PC-9 (cell line): ENCODE results near the gene SLC30A5. TPM values are rescaled to one million over a fixed set of nuclear protein-coding genes. Genes with fewer than 3 reads are reported as not detected.

Experiments
- BruUV-seq: library from RNA; stranded (reverse); fragments of 400-500 nt; replicated peaks from 2 replicates; lab custom pipeline; 2021; lab: Mats Ljungman, UMichigan
- CTCF ChIA-PET: fragments of 300-600 bp; sonication (Branson Sonifier 250); formaldehyde crosslinking; loops from one replicate; lab custom pipeline; 2022; ENCODE audit warnings: antibody characterized with exemption; lab: Charles Lee
- POLR2A ChIA-PET: fragments of 300-600 bp; sonication (Branson Sonifier 250); formaldehyde crosslinking; loops from one replicate; lab custom pipeline; 2022; ENCODE audit warnings: antibody characterized with exemption; ENCODE audit not compliant: unreplicated experiment; lab: Charles Lee
- DNase-seq, 2 experiments: peaks; one replicate each; pipeline versions ENCODE4 v3.0.0 to v3.0.0-alpha.2; 2015 to 2022; ENCODE audit warnings: mixed read lengths in 1 of 2
- H2AFZ ChIP-seq: fragments of 200-600 bp; sonication (generic); 2 replicates; pipeline ENCODE4 v1.8.1; 2017; ENCODE audit warnings: antibody characterized with exemption
- H3F3A ChIP-seq: fragments of 200-600 bp; sonication (generic); 2 replicates; pipeline ENCODE4 v1.8.1; 2017; ENCODE audit warnings: antibody characterized with exemption, mild to moderate bottlenecking, low read depth; ENCODE audit not compliant: insufficient read depth
- H3K27ac ChIP-seq: fragments of 200-600 bp; sonication (generic); 2 replicates; pipeline ENCODE4 v1.6.1; 2016; ENCODE audit warnings: mixed run types
- H3K27me3 ChIP-seq: fragments of 200-600 bp; sonication (generic); 2 replicates; pipeline ENCODE4 v1.6.1; 2016; ENCODE audit warnings: low read depth, mixed run types; ENCODE audit not compliant: insufficient read depth
- H3K36me3 ChIP-seq: fragments of 200-600 bp; sonication (generic); 2 replicates; pipeline ENCODE4 v1.6.1; 2016; ENCODE audit warnings: low read depth, mixed run types
- H3K4me1 ChIP-seq: fragments of 200-600 bp; sonication (generic); replicated peaks from 2 replicates; pipeline ENCODE4 v1.6.1; 2016; ENCODE audit warnings: mixed run types; ENCODE audit not compliant: insufficient read depth
- H3K4me2 ChIP-seq: fragments of 200-600 bp; sonication (generic); 2 replicates; pipeline ENCODE4 v1.6.1; 2017; ENCODE audit warnings: mixed run types
- H3K4me3 ChIP-seq: fragments of 200-600 bp; sonication (generic); 2 replicates; pipeline ENCODE4 v1.6.1; 2016; ENCODE audit warnings: mixed run types
- H3K79me2 ChIP-seq: fragments of 200-600 bp; sonication (generic); 2 replicates; pipeline ENCODE4 v1.6.1; 2017; ENCODE audit warnings: low read depth, mixed run types
- H3K9me2 ChIP-seq: fragments of 200-600 bp; sonication (generic); 2 replicates; pipeline ENCODE4 v1.8.1; 2017; ENCODE audit warnings: mild to moderate bottlenecking; ENCODE audit not compliant: insufficient read depth
- H3K9me3 ChIP-seq: fragments of 200-600 bp; sonication (generic); 2 replicates; pipeline ENCODE4 v1.8.1; 2016; ENCODE audit warnings: low read depth; ENCODE audit not compliant: insufficient read depth
- H4K20me1 ChIP-seq: fragments of 200-600 bp; sonication (generic); 2 replicates; pipeline ENCODE4 v1.8.1; 2017; ENCODE audit not compliant: insufficient read depth
- EZH2 ChIP-seq: fragments of 200-600 bp; sonication (generic); IDR thresholded peaks from 2 replicates; pipeline ENCODE4 v1.8.0; 2017; ENCODE audit warnings: antibody characterized with exemption, low read depth
- intact Hi-C: fragments of 100-400 bp; cut with micrococcal nuclease; formaldehyde crosslinking; loops from one replicate; pipeline ENCODE4 v1.10.0; 2022; ENCODE audit not compliant: unreplicated experiment
- total RNA-seq: library from RNA; stranded (reverse); gene quantifications from 2 replicates; pipeline ENCODE4 v1.2.3, GENCODE V29; 2021
- TF ChIP-seq, protein P1 (sequence below): fragments of 200-600 bp; sonication (generic); conservative IDR thresholded peaks from 2 replicates; pipeline ENCODE4 v1.6.1; 2017; ENCODE audit warnings: mixed run types, antibody characterized with exemption, mild to moderate bottlenecking, moderate library complexity

The SLC30A5 gene
- total RNA-seq, 1 experiment from 2014 or later = 36.0 TPM

DNA sequence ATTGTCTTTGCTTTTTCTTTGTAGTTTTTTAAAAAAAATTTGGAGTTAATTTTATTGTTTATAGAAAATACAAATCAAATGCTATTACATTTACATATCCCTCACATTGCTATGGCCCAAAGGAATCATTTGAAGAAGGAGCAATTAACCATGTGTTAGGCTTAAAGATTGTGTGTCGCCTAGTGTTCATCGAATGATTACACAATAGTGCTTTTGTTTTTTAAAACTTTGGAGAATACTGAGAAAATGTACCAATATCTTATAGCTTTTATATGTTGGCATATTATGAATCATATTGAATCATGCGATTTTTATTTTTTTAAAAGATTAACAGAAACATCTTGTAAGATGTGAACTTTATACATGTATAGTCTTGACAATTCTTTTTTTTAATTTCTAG is 21.7 kb downstream of the SLC30A5 start:
- Histone ChIP-seq H3K36me3 (peaks cover 17% of the 10 kb centered on the region; the same call in 1 of the 2 replicates), H3K27ac (no peak overlapping the region), H4K20me1 (no peaks in the 10 kb centered on the region), H3K27me3 (no peaks in the 10 kb centered on the region), H3K4me3 (no peak overlapping the region), H3K9me2 (no peaks in the 10 kb centered on the region), H2AFZ (no peak overlapping the region), H3F3A (no peaks in the 10 kb centered on the region; the same call in 1 of the 2 replicates), H3K4me2 (no peak overlapping the region), H3K4me1 (no peaks in the 10 kb centered on the region), H3K79me2 (no peaks in the 10 kb centered on the region), H3K9me3 (no peaks in the 10 kb centered on the region)
- intact Hi-C loops = no loop called here
- BruUV-seq = no TSS peak
- POLR2A ChIA-PET = no interaction called here
- CTCF ChIA-PET = no interaction called here
- no peak for DNase-seq
- TF ChIP-seq EZH2 = no peak
- TF ChIP-seq, protein P1, sequence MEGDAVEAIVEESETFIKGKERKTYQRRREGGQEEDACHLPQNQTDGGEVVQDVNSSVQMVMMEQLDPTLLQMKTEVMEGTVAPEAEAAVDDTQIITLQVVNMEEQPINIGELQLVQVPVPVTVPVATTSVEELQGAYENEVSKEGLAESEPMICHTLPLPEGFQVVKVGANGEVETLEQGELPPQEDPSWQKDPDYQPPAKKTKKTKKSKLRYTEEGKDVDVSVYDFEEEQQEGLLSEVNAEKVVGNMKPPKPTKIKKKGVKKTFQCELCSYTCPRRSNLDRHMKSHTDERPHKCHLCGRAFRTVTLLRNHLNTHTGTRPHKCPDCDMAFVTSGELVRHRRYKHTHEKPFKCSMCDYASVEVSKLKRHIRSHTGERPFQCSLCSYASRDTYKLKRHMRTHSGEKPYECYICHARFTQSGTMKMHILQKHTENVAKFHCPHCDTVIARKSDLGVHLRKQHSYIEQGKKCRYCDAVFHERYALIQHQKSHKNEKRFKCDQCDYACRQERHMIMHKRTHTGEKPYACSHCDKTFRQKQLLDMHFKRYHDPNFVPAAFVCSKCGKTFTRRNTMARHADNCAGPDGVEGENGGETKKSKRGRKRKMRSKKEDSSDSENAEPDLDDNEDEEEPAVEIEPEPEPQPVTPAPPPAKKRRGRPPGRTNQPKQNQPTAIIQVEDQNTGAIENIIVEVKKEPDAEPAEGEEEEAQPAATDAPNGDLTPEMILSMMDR = no peak

DNA sequence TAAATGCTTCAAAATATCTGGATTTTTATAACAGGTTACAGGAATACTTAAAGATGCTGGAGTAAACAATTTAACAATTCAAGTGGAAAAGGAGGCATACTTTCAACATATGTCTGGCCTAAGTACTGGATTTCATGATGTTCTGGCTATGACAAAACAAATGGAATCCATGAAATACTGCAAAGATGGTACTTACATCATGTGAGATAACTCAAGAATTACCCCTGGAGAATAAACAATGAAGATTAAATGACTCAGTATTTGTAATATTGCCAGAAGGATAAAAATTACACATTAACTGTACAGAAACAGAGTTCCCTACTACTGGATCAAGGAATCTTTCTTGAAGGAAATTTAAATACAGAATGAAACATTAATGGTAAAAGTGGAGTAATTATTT is 35.6 kb downstream of the SLC30A5 start:
- BruUV-seq = no TSS peak
- TF ChIP-seq, protein P1 = no peak
- TF ChIP-seq EZH2 = no peak
- ChIA-PET CTCF (no interaction called here), POLR2A (no interaction called here)
- Histone ChIP-seq H3K4me3 (no peak overlapping the region), H2AFZ (no peak overlapping the region), H3K4me2 (no peak overlapping the region), H3K27ac (no peak overlapping the region), H3K79me2 (no peaks in the 10 kb centered on the region), H3K9me3 (no peaks in the 10 kb centered on the region), H3K36me3 (no peaks in the 10 kb centered on the region; the same call in none of the 2 replicates), H3K4me1 (no peaks in the 10 kb centered on the region), H3K9me2 (no peaks in the 10 kb centered on the region), H3F3A (no peaks in the 10 kb centered on the region), H3K27me3 (no peaks in the 10 kb centered on the region), H4K20me1 (no peaks in the 10 kb centered on the region)
- intact Hi-C loops = no loop called here
- DNase-seq = no peak

DNA sequence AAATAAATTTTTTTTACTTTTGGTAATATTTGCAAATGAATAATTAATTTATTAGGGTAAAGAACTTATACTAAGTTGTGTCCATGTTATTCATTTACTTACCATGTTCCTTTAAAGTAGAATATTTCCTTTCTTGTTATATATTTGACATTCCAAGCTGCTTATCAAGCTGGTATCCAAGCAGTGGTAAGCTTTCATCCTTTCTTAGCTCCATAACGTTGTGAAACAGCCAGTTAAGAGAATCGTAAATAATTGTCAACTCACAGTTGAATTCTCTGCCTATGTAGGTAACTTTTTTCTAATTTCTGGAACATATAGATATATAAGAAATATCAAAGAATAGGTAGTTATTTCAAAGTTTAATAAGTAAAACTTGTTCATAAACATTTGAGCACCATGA is 36.4 kb downstream of the SLC30A5 start:
- H2AFZ ChIP-seq = no peak overlapping the region
- H3K27ac ChIP-seq = no peak overlapping the region
- BruUV-seq = no TSS peak
- H4K20me1 ChIP-seq = no peaks in the 10 kb centered on the region
- H3K4me1 ChIP-seq = no peaks in the 10 kb centered on the region
- intact Hi-C loops = no loop called here
- no peaks in the 10 kb centered on the region for H3K27me3 ChIP-seq
- no peaks in the 10 kb centered on the region for H3K79me2 ChIP-seq
- H3K9me2 ChIP-seq = no peaks in the 10 kb centered on the region
- H3F3A ChIP-seq = no peaks in the 10 kb centered on the region
- no peak for DNase-seq
- H3K4me3 ChIP-seq = no peak overlapping the region
- no peak for TF ChIP-seq EZH2
- TF ChIP-seq, protein P1 = no peak
- H3K36me3 ChIP-seq = no peaks in the 10 kb centered on the region; the same call in none of the 2 replicates
- no peak overlapping the region for H3K4me2 ChIP-seq
- ChIA-PET POLR2A (no interaction called here), CTCF (no interaction called here)
- no peaks in the 10 kb centered on the region for H3K9me3 ChIP-seq
